GM19035 (cell line): ENCODE results near the gene TERT.

Experiments used
- ATAC-seq: cut with Tn5 transposase; IDR thresholded peaks from one replicate; pipeline ENCODE4 v1.9.1; 2021; ENCODE audit not compliant: unreplicated experiment

Gene TERT

DNA sequence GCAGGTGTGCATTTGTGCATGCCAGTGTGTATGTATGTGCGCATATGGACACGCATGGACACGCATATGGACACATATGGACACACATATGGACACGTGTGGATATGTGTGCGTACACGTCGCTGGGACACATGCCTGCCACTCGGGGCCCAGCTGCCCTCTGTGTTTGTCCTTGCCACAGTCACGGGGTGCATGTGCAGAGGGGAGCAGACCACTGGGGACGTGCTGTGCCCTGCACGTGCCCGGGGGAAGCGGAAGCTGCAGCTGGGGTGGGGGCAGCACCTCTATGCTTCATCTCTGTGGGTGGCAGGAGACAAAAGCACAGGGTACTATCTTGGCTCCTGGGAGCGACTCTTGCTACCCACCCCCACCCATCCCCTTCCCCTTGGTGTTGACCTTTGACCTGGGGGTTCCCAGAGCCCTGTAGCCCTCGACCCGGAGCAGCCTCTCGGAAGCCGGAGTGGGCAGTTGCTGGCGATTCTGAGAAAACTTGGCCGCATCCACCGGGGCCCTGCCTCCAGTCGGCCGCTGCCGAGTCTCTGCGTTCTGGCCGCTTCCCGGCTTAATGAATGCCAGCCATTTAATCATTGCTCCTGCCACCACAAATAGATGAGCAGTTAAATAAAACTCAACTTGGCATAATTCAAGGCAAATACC lies 72.1 kb downstream of the TERT start:
- ATAC-seq = no peak

DNA sequence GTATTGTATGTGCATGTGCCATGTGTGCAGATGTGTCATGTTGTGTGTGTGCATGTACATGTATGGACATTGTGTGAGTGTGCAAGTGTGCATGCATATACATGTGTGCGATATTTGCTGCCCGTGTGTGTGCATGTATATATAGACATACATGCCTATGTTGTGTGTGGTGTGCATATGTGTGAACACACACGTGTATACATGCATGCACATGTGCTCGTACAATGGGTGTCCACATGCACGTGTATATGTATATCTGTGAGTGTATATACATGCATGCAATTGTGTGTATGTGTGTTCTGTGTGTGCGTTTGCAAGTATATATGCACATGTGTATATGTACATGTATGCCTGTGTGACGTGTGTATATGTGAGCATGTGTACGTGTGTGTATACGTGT lies 72.7 kb downstream of the TERT start:
- no peak for ATAC-seq

DNA sequence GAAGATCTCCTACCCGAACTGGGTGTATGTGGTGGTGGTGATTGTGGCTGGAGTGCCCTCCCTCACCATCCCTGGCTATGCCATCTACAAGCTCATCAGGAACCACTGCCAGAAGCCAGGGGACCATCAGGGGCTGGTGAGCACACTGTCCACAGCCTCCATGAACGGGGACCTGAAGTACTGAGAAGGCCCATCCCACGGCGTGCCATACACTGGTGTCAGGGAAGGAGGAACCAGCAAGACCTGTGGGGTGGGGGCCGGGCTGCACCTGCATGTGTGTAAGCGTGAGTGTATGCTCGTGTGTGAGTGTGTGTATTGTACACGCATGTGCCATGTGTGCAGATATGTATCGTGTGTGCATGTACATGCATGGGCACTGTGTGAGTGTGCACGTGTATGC lies 73.1 kb downstream of the TERT start:
- no peak for ATAC-seq

GRCh38 chr5:1220831-1221230 lies 74.0 kb downstream of the TERT start:
- no peak for ATAC-seq

GRCh38 chr5:1220351-1220750 lies 74.5 kb downstream of the TERT start:
- no peak for ATAC-seq

GRCh38 chr5:1219768-1220100 lies 75.1 kb downstream of the TERT start:
- ATAC-seq = no peak

DNA sequence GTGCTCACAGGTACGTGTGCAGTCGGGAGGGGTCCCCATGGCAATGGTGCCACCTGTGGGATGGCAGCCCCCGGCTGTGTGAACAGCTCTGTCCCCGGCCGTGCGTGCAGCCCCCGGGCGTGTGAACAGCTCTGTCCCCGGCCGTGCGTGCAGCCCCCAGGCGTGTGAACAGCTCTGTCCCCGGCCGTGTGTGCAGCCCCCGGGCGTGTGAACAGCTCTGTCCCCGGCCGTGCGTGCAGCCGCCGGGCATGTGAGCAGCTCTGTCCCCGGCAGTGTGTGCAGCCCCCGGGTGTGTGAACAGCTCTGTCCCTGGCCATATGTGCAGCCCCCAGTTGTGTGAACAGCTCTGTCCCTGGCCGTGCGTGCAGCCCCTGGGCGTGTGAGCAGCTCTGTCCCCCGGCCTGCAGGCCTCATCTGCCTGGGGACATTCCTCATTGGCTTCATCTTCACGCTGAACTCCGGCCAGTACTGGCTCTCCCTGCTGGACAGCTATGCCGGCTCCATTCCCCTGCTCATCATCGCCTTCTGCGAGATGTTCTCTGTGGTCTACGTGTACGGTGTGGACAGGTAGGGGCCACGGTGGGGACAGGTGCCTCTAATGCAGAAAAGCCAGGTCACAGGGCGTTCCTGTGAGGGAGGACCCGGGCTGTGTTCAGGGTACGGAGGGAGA lies 75.6 kb downstream of the TERT start:
- ATAC-seq = no peak

- no peak for ATAC-seq
Measured at GRCh38 chr5:1218351-1219080, 76.4 kb downstream of the TERT start.

DNA sequence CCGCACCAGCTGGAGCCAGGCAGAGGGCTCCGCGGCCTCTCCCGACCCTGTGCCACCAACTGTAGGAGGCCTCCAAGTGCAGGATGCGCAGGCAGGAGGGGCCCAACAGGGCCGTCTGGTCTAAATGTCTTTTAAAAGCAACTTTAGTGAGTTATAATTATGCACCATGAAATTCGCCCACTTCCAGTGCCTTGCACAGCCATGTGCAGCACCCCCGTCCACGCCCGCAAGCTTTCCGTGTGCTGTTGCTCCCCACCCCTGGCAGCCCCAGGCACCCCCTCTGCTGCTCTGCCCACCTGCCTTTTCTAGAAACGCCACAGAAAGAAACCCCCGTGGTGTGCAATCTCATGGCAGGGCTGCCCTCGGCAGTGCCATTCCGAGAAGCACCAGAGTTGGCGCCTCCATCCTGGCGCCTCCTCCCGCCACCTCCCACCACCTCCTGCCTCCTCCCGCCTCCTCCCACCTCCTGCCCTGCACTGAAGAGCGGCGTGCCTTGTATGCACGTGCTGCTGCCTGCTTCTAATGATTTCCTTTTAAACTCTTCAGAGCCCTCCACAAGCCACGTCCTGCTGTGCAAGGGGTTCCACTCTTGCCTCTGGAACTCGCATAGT lies 77.2 kb downstream of the TERT start:
- ATAC-seq = no peak

DNA sequence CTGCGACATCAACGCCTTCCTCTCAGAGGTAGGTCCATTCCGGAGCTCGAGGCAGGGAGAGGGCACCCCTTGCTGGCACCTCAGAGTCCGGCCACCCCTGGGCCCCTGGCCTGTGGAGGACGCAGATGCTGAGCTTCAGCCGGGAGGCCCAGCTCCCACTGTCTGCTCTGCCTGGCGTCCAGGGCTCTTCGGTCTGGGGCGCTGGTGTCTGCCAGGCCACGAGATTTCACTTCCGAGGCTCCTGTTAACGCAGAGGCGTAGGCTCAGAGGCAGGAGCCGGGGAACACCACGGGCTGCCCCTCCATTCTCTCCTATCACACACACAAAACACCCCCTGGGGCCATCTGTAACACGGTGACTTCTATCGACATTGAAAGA lies 78.0 kb downstream of the TERT start:
- no peak for ATAC-seq

- ATAC-seq = no peak
Measured at GRCh38 chr5:1216211-1216917, 78.5 kb downstream of the TERT start.

- ATAC-seq = no peak
Measured at GRCh38 chr5:1215320-1216096, 79.4 kb downstream of the TERT start.

DNA sequence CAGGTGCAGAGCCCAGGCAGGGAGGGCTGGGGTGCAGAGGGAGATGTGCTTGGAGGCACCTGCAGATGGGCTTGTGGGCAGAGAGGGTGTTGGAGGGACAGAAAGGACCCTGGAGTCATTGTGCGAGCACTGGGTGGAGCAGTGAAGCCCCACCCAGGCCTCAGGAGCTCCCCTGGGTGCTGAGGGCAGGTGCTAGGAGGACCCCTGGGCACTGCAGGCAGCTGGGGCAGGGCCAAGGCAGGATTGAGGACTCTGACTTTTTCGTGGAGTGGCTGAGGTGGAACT lies 80.0 kb downstream of the TERT start:
- ATAC-seq = no peak

DNA sequence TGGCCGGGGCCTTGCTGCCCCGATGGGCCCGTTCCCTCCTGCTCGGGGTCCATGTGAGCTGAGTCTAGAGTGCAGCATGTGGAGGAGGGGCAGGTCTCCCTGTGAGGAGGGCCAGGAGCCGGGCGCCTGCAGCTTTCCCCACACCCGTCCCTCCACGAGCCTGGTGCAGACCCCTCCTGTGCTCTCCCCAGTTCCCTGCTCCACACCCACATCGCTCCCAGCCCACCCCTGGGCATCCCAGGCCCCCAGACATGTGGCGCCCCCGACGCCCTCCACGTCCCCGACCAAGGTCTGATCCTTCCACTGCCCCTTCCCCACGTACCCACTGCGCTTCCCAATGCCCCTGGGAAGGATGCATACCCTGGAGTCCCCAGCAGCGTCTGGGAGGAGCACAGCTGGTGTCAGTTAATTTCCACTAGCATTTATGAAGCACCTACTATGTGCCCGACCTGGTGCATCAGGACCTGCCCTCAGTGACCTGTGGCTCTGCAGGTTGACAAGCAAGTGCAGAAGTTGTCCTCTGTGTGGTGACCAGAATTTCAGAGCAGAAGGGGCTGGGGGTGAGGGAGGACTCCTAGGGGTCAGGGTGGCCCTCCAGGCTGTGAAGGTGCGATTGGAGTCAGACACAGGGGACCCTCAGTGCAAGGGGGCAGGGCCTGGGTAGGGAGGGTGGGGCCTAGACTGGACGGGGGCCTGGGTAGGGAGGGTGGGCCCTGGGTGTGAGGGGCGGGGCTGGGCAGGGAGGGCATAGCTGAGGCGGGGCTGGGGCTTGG lies 80.5 kb downstream of the TERT start:
- ATAC-seq = no peak

GRCh38 chr5:1213508-1214162 lies 81.2 kb downstream of the TERT start:
- no peak for ATAC-seq

DNA sequence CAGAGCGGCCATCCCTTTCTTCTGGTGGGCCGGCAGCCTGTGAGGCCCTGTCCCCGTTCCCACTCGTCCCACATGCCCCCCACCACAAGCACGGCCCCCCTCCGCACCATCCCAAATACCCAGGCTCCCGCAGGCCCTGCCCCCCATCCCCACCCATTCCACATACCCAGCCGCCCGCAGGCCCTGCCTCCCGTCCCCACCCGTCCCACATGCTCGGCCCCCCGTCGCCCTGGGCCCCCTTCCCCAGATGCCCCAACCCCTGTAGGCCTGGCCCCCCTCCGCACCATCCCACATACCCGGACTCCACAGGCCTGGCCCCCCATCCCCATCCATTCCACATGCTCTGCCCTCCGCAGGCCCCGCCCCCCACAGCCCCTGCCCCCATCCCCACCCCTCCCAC lies 82.0 kb downstream of the TERT start:
- ATAC-seq = no peak

- no peak for ATAC-seq
Measured at GRCh38 chr5:1212271-1212670, 82.6 kb downstream of the TERT start.

- ATAC-seq = no peak
Measured at GRCh38 chr5:1211701-1212100, 83.2 kb downstream of the TERT start.

DNA sequence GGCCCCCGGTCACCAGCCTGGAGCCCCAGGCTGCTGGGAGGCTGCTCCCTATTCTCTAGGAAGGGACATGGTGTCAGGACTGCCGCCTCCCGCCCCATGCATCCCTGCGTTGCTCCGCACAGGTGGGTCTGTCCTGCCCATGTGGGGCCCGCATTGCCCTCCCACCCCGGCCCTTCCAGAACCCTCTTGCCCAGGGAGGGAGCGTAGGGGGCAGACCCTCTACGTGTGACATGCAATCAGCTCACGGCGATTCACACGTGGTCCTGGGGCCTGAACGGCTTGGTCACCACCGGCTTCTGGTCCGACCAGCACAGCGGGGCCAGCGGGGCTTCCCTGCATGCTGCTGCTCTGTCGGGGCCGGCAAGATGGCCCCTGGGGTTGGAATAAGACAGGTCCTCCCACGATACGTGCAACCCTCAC lies 84.0 kb downstream of the TERT start:
- ATAC-seq = no peak
